OCI-LY1 (cell line): Measurements from ENCODE around the gene TBL1X.

Source experiments
- H2AFZ ChIP-seq: fragments of 200-600 bp; sonication (generic), shearing (Covaris generic); 2 replicates; pipeline ENCODE4 v1.6.0; 2014; ENCODE audit warnings: antibody characterized with exemption, mild to moderate bottlenecking, low read length
- H3F3A ChIP-seq: fragments of 200-600 bp; sonication (generic), shearing (Covaris generic); 2 replicates; pipeline ENCODE4 v1.6.0; 2014; ENCODE audit warnings: mild to moderate bottlenecking, antibody characterized with exemption, low read length, moderate library complexity; ENCODE audit not compliant: insufficient read depth
- H3K27ac ChIP-seq: fragments of 200-600 bp; sonication (generic); 2 replicates; pipeline ENCODE4 v1.5.1; 2014; ENCODE audit warnings: low read length, mixed run types, mild to moderate bottlenecking, low read depth; ENCODE audit not compliant: poor library complexity, severe bottlenecking
- H3K27me3 ChIP-seq: fragments of 200-600 bp; sonication (generic); 2 replicates; pipeline ENCODE4 v1.6.0; 2014; ENCODE audit warnings: antibody characterized with exemption, mild to moderate bottlenecking, low read length, moderate library complexity; ENCODE audit not compliant: insufficient read depth
- H3K36me3 ChIP-seq: fragments of 200-600 bp; sonication (generic); 2 replicates; pipeline ENCODE4 v1.6.1; 2014; ENCODE audit warnings: mild to moderate bottlenecking, antibody characterized with exemption, low read length, moderate library complexity, mixed read lengths; ENCODE audit not compliant: insufficient read depth
- H3K4me1 ChIP-seq: fragments of 200-600 bp; sonication (generic); 2 replicates; pipeline ENCODE4 v1.5.1; 2014; ENCODE audit warnings: mild to moderate bottlenecking, low read length, moderate library complexity; ENCODE audit not compliant: insufficient read depth, severe bottlenecking
- H3K4me2 ChIP-seq: fragments of 200-600 bp; sonication (generic), shearing (Covaris generic); 2 replicates; pipeline ENCODE4 v1.6.1; 2014; ENCODE audit warnings: low read length
- H3K4me3 ChIP-seq: fragments of 200-600 bp; sonication (generic); 2 replicates; pipeline ENCODE4 v1.5.1; 2014; ENCODE audit warnings: low read length, low read depth, mild to moderate bottlenecking, mixed read lengths; ENCODE audit not compliant: poor library complexity, severe bottlenecking
- H3K79me2 ChIP-seq: fragments of 200-600 bp; shearing (Covaris generic); 2 replicates; pipeline ENCODE4 v1.6.1; 2016; ENCODE audit warnings: mixed run types, low read length, mixed read lengths; ENCODE audit not compliant: insufficient read depth
- H3K9ac ChIP-seq: fragments of 200-600 bp; sonication (generic), shearing (Covaris generic); 2 replicates; pipeline ENCODE4 v1.6.1; 2014; ENCODE audit warnings: mild to moderate bottlenecking, low read length, mixed read lengths
- H3K9me2 ChIP-seq: fragments of 200-600 bp; sonication (generic), shearing (Covaris generic); 2 replicates; pipeline ENCODE4 v1.6.1; 2014; ENCODE audit warnings: low read depth, mild to moderate bottlenecking, low read length, mixed read lengths
- H3K9me3 ChIP-seq: fragments of 200-600 bp; shearing (Covaris generic); 2 replicates; pipeline ENCODE4 v1.6.1; 2014; ENCODE audit warnings: low read length, mixed read lengths
- H4K20me1 ChIP-seq: fragments of 200-600 bp; sonication (generic), shearing (Covaris generic); 2 replicates; pipeline ENCODE4 v1.6.0; 2016; ENCODE audit warnings: mild to moderate bottlenecking, low read length; ENCODE audit not compliant: insufficient read depth
- EZH2 ChIP-seq: fragments of 200-600 bp; sonication (generic), shearing (Covaris generic); IDR thresholded peaks from 2 replicates; pipeline ENCODE4 v1.8.0; 2017; ENCODE audit warnings: borderline replicate concordance, mixed run types, mild to moderate bottlenecking, antibody characterized with exemption, low read length, moderate library complexity, mixed read lengths
- TF ChIP-seq, protein P1 (sequence below): fragments of 200-600 bp; sonication (generic), shearing (Covaris generic); IDR thresholded peaks from 2 replicates; pipeline ENCODE4 v1.5.1; 2017; ENCODE audit warnings: mild to moderate bottlenecking, antibody characterized with exemption, low read length, moderate library complexity, mixed read lengths

Gene TBL1X

DNA sequence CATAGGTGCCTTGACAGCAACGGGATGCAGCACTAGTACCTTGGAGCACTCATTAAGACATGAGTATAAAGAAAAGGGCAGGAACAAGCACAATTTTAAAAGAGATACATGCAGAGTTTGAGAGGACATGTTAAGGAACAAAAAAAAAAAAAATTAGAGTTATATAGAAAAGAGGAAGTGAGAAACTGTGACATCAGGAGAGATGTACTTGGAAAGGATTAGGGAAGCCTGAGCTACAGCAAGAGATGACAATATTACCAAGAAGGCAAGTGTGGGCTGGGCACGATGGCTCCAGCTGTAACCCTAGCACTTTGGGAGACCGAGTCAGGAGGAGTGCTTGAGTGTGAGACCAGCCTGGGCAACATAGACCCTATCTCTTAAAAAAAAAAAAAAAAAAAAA lies 263.4 kb downstream of the TBL1X start:
- H3K9me3 ChIP-seq = no peaks in the 10 kb centered on the region
- H4K20me1 ChIP-seq = no peaks in the 10 kb centered on the region
- no peak overlapping the region for H3K9ac ChIP-seq
- no peak overlapping the region for H3K4me3 ChIP-seq
- no peaks in the 10 kb centered on the region; the same call in 1 of the 2 replicates for H3K36me3 ChIP-seq
- H3K9me2 ChIP-seq = no peaks in the 10 kb centered on the region
- no peaks in the 10 kb centered on the region for H3F3A ChIP-seq
- no peak overlapping the region for H2AFZ ChIP-seq
- no peak overlapping the region for H3K27ac ChIP-seq
- no peaks in the 10 kb centered on the region for H3K79me2 ChIP-seq
- H3K27me3 ChIP-seq = no peaks in the 10 kb centered on the region
- H3K4me1 ChIP-seq = no peaks in the 10 kb centered on the region
- no peak overlapping the region for H3K4me2 ChIP-seq
- no peak for TF ChIP-seq EZH2
- TF ChIP-seq, protein P1, sequence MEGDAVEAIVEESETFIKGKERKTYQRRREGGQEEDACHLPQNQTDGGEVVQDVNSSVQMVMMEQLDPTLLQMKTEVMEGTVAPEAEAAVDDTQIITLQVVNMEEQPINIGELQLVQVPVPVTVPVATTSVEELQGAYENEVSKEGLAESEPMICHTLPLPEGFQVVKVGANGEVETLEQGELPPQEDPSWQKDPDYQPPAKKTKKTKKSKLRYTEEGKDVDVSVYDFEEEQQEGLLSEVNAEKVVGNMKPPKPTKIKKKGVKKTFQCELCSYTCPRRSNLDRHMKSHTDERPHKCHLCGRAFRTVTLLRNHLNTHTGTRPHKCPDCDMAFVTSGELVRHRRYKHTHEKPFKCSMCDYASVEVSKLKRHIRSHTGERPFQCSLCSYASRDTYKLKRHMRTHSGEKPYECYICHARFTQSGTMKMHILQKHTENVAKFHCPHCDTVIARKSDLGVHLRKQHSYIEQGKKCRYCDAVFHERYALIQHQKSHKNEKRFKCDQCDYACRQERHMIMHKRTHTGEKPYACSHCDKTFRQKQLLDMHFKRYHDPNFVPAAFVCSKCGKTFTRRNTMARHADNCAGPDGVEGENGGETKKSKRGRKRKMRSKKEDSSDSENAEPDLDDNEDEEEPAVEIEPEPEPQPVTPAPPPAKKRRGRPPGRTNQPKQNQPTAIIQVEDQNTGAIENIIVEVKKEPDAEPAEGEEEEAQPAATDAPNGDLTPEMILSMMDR = no peak

DNA sequence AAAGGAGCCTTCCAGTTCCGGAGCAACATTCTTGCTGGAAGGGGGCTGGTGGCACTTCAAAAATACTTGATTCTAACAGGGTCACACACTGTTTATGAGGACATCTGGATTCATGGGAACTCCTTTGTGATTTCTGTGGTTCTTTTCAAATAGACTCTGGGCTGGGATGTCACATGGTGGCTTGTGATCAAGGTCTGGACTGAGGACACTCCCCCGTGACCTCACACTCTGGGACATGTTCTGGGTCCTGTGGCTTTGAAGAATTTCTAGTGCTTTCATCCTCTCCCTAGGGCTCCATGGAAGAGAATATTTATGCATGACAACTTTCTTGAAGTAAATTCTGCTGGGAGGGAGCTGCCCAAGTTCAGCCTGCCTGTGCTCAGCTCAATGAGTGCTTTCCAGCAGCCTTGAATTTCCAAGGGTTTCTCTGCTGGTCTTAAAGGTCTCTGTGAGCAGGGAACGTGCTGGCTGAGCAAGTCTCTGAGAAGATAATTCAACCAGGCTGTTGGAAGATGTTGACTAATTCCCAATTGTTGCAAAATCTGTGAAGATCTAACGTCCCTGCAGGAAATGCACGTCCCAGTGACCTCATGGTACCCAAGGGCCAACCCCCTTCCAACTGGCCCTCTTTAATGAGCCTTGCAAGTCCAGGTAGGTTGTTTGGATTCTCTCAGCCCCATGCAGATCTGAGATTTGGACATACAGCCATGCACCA lies 264.5 kb downstream of the TBL1X start:
- H3K9me2 ChIP-seq = no peaks in the 10 kb centered on the region
- H2AFZ ChIP-seq = no peak overlapping the region
- H3K36me3 ChIP-seq = no peaks in the 10 kb centered on the region; the same call in 1 of the 2 replicates
- H4K20me1 ChIP-seq = no peaks in the 10 kb centered on the region
- no peaks in the 10 kb centered on the region for H3K4me1 ChIP-seq
- H3K9ac ChIP-seq = no peak overlapping the region
- no peak overlapping the region for H3K4me2 ChIP-seq
- H3K27ac ChIP-seq = no peak overlapping the region
- TF ChIP-seq EZH2 = no peak
- TF ChIP-seq, protein P1 = no peak
- no peaks in the 10 kb centered on the region for H3K27me3 ChIP-seq
- H3K4me3 ChIP-seq = no peak overlapping the region
- H3F3A ChIP-seq = no peaks in the 10 kb centered on the region
- no peaks in the 10 kb centered on the region for H3K9me3 ChIP-seq
- no peaks in the 10 kb centered on the region for H3K79me2 ChIP-seq

DNA sequence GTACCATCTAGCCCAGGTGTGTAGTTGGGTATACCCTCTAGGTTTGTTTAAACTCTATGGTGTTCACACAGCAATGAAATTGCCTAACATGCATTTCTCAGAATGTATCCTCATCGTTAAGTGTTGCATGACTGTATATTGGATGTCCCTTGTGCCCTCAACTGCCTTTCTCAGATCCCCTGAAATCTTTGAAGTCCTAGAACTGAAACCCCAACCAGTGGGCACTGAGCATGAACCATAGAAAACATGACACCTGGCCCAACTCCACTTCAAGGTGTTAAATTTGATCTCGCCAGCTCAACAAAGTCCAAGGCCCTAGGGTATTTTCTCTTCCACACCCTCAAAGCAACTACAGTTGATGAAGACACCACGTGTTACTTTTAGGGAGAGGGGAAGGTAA lies 265.2 kb downstream of the TBL1X start:
- TF ChIP-seq EZH2 = no peak
- TF ChIP-seq, protein P1 = no peak
- Histone ChIP-seq H3K36me3 (no peaks in the 10 kb centered on the region; the same call in 1 of the 2 replicates), H3K27me3 (no peaks in the 10 kb centered on the region), H3K79me2 (no peaks in the 10 kb centered on the region), H3K4me1 (no peaks in the 10 kb centered on the region), H3K27ac (no peak overlapping the region), H4K20me1 (no peaks in the 10 kb centered on the region), H3K9me3 (no peaks in the 10 kb centered on the region), H2AFZ (no peak overlapping the region), H3K4me2 (no peak overlapping the region), H3K9me2 (no peaks in the 10 kb centered on the region), H3F3A (no peaks in the 10 kb centered on the region), H3K9ac (no peak overlapping the region), H3K4me3 (no peak overlapping the region)
